WTC11 (cell line): ENCODE results near the gene MADCAM1. TPM values are rescaled to one million over a fixed set of nuclear protein-coding genes. Genes with fewer than 3 reads are reported as not detected.
A peak's percentile ranks its signal among the peaks of the same experiment; 100 is the strongest.

ENCODE experiments used
- ATAC-seq: fragments of 200-7000 bp; cut with Tn5 transposase; 2 replicates; pipeline ENCODE4 v1.10.0; 2021; ENCODE audit warnings: mild to moderate bottlenecking, moderate library complexity
- CTCF ChIA-PET: fragments of 300-600 bp; sonication (Branson Sonifier 250); formaldehyde crosslinking; loops from one replicate; lab custom pipeline; 2021; ENCODE audit warnings: antibody characterized with exemption; lab: Charles Lee
- POLR2A ChIA-PET: fragments of 350-600 bp; sonication (Branson Sonifier 250); formaldehyde crosslinking; loops from one replicate; lab custom pipeline; 2021; ENCODE audit warnings: antibody characterized with exemption; lab: Charles Lee
- DNase-seq: peaks from one replicate; pipeline ENCODE4 v3.0.0; 2021; ENCODE audit warnings: low spot score
- H3K27ac Mint-ChIP-seq: 2 replicates; pipeline ENCODE4 v1.8.0; 2021; ENCODE audit warnings: mixed read lengths
- H3K27me3 Mint-ChIP-seq: 2 replicates; pipeline ENCODE4 v1.8.0; 2021; ENCODE audit warnings: low read depth, mild to moderate bottlenecking, moderate library complexity, mixed read lengths
- H3K36me3 Mint-ChIP-seq: 2 replicates; pipeline ENCODE4 v1.8.0; 2021; ENCODE audit warnings: mixed read lengths
- H3K4me1 Mint-ChIP-seq: 2 replicates; pipeline ENCODE4 v1.8.0; 2022; ENCODE audit warnings: mixed read lengths
- H3K4me3 Mint-ChIP-seq: 2 replicates; pipeline ENCODE4 v1.8.0; 2021; ENCODE audit warnings: mild to moderate bottlenecking, moderate library complexity, mixed read lengths
- H3K9me3 Mint-ChIP-seq: 2 replicates; pipeline ENCODE4 v1.8.0; 2021; ENCODE audit warnings: mixed read lengths
- FOXP4 ChIP-seq: sonication (generic); formaldehyde crosslinking; IDR thresholded peaks from 2 replicates; pipeline ENCODE4 v1.8.0; 2022; ENCODE audit warnings: mild to moderate bottlenecking, missing genetic modification reagents
- GRHL2 ChIP-seq: fragments of 250-450 bp; sonication (Bioruptor Pico); IDR thresholded peaks from 2 replicates; pipeline ENCODE4 v1.8.0; 2022; ENCODE audit warnings: mild to moderate bottlenecking, moderate library complexity; ENCODE audit not compliant: insufficient replicate concordance, severe bottlenecking
- JUN ChIP-seq: sonication (generic); formaldehyde crosslinking; IDR thresholded peaks from 2 replicates; pipeline ENCODE4 v1.8.0; 2023; ENCODE audit warnings: mild to moderate bottlenecking, missing genetic modification reagents
- SMAD4 ChIP-seq: sonication (generic); formaldehyde crosslinking; IDR thresholded peaks from 2 replicates; pipeline ENCODE4 v1.8.0; 2022; ENCODE audit warnings: mild to moderate bottlenecking, missing genetic modification reagents
- ZBTB21 ChIP-seq: sonication (generic); formaldehyde crosslinking; IDR thresholded peaks from 2 replicates; pipeline ENCODE4 v1.8.1; 2023; ENCODE audit warnings: mild to moderate bottlenecking, missing genetic modification reagents, borderline replicate concordance
- ZNF219 ChIP-seq: sonication (generic); formaldehyde crosslinking; IDR thresholded peaks from 2 replicates; pipeline ENCODE4 v1.8.0; 2023; ENCODE audit warnings: missing genetic modification reagents, mild to moderate bottlenecking, borderline replicate concordance
- ZNF232 ChIP-seq: sonication (generic); formaldehyde crosslinking; IDR thresholded peaks from 2 replicates; pipeline ENCODE4 v1.8.0; 2022; ENCODE audit warnings: mild to moderate bottlenecking, missing genetic modification reagents
- ZNF396 ChIP-seq: fragments of 250-450 bp; sonication (Bioruptor Pico); IDR thresholded peaks from 2 replicates; pipeline ENCODE4 v1.8.0; 2021; ENCODE audit warnings: mild to moderate bottlenecking, moderate library complexity, borderline replicate concordance
- ZNF416 ChIP-seq: fragments of 250-450 bp; sonication (Bioruptor Pico); IDR thresholded peaks from 2 replicates; pipeline ENCODE4 v1.9.0; 2021; ENCODE audit warnings: mild to moderate bottlenecking, inconsistent platforms
- total RNA-seq: library from RNA; stranded (reverse); gene quantifications from 3 replicates; pipeline ENCODE4 v1.2.3, GENCODE V29; 2021
- TF ChIP-seq, protein P1 (sequence below): fragments of 250-450 bp; sonication (Bioruptor Pico); IDR thresholded peaks from 2 replicates; pipeline ENCODE4 v2.1.2; 2022; ENCODE audit warnings: mild to moderate bottlenecking, moderate library complexity
- TF ChIP-seq, protein P2 (sequence below): sonication (generic); formaldehyde crosslinking; IDR thresholded peaks from 2 replicates; pipeline ENCODE4 v1.8.0; 2023; ENCODE audit warnings: mild to moderate bottlenecking, missing genetic modification reagents
- TF ChIP-seq, protein P3 (sequence below): sonication (generic); formaldehyde crosslinking; conservative IDR thresholded peaks from 2 replicates; pipeline ENCODE4 v1.8.1; 2022; ENCODE audit warnings: mild to moderate bottlenecking, missing genetic modification reagents
- TF ChIP-seq, protein P4 (sequence below): sonication (generic); formaldehyde crosslinking; IDR thresholded peaks from 2 replicates; pipeline ENCODE4 v1.8.0; 2023; ENCODE audit warnings: missing genetic modification reagents, mild to moderate bottlenecking, borderline replicate concordance
- TF ChIP-seq, protein P5 (sequence below): fragments of 200-600 bp; IDR thresholded peaks from 2 replicates; pipeline ENCODE4 v1.8.0; 2022; ENCODE audit warnings: antibody characterized with exemption
- TF ChIP-seq, protein P6 (sequence below): fragments of 250-450 bp; sonication (Bioruptor Pico); IDR thresholded peaks from 2 replicates; pipeline ENCODE4 v1.9.0; 2021; ENCODE audit warnings: mild to moderate bottlenecking
- TF ChIP-seq, protein P7 (sequence below): fragments of 250-450 bp; sonication (Bioruptor Pico); conservative IDR thresholded peaks from 2 replicates; pipeline ENCODE4 v1.9.0; 2021; ENCODE audit warnings: mild to moderate bottlenecking

MADCAM1 gene
- total RNA-seq, 1 experiment from 2014 or later: 4.7 TPM

- peaks cover 13% of the 10 kb centered on the region for H3K36me3 Mint-ChIP-seq
- peak overlapping the region; percentile 100 for H3K27ac Mint-ChIP-seq
- ChIA-PET CTCF (interaction anchor here (0.5 to 2.3 kb wide), 45 partner anchors 9 to 757 kb away, joined by 3 to 57 read pairs (median 4); partner anchors contain the start of genes CDC34, MADCAM1 and SHC2), POLR2A (interaction anchor here (1.0 to 1.3 kb wide), 5 partner anchors 12 to 159 kb away, joined by 3 to 8 read pairs (median 3); partner anchors contain the start of gene CDC34)
- H3K4me3 Mint-ChIP-seq: peak overlapping the region; percentile 93
- DNase-seq (peak; percentile 91), ATAC-seq (peak; percentile 72)
- peaks cover 17% of the 10 kb centered on the region for H3K27me3 Mint-ChIP-seq
- peaks cover 8% of the 10 kb centered on the region; the same call in 1 of the 2 replicates for H3K9me3 Mint-ChIP-seq
- peaks cover 17% of the 10 kb centered on the region for H3K4me1 Mint-ChIP-seq
- TF ChIP-seq, protein P1, sequence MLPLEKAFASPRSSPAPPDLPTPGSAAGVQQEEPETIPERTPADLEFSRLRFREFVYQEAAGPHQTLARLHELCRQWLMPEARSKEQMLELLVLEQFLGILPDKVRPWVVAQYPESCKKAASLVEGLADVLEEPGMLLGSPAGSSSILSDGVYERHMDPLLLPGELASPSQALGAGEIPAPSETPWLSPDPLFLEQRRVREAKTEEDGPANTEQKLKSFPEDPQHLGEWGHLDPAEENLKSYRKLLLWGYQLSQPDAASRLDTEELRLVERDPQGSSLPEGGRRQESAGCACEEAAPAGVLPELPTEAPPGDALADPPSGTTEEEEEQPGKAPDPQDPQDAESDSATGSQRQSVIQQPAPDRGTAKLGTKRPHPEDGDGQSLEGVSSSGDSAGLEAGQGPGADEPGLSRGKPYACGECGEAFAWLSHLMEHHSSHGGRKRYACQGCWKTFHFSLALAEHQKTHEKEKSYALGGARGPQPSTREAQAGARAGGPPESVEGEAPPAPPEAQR: no peak
- TF ChIP-seq, protein P2, sequence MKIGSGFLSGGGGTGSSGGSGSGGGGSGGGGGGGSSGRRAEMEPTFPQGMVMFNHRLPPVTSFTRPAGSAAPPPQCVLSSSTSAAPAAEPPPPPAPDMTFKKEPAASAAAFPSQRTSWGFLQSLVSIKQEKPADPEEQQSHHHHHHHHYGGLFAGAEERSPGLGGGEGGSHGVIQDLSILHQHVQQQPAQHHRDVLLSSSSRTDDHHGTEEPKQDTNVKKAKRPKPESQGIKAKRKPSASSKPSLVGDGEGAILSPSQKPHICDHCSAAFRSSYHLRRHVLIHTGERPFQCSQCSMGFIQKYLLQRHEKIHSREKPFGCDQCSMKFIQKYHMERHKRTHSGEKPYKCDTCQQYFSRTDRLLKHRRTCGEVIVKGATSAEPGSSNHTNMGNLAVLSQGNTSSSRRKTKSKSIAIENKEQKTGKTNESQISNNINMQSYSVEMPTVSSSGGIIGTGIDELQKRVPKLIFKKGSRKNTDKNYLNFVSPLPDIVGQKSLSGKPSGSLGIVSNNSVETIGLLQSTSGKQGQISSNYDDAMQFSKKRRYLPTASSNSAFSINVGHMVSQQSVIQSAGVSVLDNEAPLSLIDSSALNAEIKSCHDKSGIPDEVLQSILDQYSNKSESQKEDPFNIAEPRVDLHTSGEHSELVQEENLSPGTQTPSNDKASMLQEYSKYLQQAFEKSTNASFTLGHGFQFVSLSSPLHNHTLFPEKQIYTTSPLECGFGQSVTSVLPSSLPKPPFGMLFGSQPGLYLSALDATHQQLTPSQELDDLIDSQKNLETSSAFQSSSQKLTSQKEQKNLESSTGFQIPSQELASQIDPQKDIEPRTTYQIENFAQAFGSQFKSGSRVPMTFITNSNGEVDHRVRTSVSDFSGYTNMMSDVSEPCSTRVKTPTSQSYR (CRISPR knock-in tag): no peak
- no peak for TF ChIP-seq GRHL2 (CRISPR knock-in tag)
- no peak for TF ChIP-seq ZNF416 (CRISPR knock-in tag)
- TF ChIP-seq, protein P3, sequence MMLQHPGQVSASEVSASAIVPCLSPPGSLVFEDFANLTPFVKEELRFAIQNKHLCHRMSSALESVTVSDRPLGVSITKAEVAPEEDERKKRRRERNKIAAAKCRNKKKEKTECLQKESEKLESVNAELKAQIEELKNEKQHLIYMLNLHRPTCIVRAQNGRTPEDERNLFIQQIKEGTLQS (CRISPR knock-in tag): no peak
- TF ChIP-seq, protein P4, sequence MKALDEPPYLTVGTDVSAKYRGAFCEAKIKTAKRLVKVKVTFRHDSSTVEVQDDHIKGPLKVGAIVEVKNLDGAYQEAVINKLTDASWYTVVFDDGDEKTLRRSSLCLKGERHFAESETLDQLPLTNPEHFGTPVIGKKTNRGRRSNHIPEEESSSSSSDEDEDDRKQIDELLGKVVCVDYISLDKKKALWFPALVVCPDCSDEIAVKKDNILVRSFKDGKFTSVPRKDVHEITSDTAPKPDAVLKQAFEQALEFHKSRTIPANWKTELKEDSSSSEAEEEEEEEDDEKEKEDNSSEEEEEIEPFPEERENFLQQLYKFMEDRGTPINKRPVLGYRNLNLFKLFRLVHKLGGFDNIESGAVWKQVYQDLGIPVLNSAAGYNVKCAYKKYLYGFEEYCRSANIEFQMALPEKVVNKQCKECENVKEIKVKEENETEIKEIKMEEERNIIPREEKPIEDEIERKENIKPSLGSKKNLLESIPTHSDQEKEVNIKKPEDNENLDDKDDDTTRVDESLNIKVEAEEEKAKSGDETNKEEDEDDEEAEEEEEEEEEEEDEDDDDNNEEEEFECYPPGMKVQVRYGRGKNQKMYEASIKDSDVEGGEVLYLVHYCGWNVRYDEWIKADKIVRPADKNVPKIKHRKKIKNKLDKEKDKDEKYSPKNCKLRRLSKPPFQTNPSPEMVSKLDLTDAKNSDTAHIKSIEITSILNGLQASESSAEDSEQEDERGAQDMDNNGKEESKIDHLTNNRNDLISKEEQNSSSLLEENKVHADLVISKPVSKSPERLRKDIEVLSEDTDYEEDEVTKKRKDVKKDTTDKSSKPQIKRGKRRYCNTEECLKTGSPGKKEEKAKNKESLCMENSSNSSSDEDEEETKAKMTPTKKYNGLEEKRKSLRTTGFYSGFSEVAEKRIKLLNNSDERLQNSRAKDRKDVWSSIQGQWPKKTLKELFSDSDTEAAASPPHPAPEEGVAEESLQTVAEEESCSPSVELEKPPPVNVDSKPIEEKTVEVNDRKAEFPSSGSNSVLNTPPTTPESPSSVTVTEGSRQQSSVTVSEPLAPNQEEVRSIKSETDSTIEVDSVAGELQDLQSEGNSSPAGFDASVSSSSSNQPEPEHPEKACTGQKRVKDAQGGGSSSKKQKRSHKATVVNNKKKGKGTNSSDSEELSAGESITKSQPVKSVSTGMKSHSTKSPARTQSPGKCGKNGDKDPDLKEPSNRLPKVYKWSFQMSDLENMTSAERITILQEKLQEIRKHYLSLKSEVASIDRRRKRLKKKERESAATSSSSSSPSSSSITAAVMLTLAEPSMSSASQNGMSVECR (CRISPR knock-in tag): peak; percentile 70; the same call in 1 of the 2 replicates
- TF ChIP-seq, protein P5, sequence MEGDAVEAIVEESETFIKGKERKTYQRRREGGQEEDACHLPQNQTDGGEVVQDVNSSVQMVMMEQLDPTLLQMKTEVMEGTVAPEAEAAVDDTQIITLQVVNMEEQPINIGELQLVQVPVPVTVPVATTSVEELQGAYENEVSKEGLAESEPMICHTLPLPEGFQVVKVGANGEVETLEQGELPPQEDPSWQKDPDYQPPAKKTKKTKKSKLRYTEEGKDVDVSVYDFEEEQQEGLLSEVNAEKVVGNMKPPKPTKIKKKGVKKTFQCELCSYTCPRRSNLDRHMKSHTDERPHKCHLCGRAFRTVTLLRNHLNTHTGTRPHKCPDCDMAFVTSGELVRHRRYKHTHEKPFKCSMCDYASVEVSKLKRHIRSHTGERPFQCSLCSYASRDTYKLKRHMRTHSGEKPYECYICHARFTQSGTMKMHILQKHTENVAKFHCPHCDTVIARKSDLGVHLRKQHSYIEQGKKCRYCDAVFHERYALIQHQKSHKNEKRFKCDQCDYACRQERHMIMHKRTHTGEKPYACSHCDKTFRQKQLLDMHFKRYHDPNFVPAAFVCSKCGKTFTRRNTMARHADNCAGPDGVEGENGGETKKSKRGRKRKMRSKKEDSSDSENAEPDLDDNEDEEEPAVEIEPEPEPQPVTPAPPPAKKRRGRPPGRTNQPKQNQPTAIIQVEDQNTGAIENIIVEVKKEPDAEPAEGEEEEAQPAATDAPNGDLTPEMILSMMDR: peak; percentile 84
- no peak for TF ChIP-seq SMAD4 (CRISPR knock-in tag)
- TF ChIP-seq ZNF219 (CRISPR knock-in tag): no peak
- TF ChIP-seq ZNF396 (CRISPR knock-in tag): no peak
- TF ChIP-seq, protein P6, sequence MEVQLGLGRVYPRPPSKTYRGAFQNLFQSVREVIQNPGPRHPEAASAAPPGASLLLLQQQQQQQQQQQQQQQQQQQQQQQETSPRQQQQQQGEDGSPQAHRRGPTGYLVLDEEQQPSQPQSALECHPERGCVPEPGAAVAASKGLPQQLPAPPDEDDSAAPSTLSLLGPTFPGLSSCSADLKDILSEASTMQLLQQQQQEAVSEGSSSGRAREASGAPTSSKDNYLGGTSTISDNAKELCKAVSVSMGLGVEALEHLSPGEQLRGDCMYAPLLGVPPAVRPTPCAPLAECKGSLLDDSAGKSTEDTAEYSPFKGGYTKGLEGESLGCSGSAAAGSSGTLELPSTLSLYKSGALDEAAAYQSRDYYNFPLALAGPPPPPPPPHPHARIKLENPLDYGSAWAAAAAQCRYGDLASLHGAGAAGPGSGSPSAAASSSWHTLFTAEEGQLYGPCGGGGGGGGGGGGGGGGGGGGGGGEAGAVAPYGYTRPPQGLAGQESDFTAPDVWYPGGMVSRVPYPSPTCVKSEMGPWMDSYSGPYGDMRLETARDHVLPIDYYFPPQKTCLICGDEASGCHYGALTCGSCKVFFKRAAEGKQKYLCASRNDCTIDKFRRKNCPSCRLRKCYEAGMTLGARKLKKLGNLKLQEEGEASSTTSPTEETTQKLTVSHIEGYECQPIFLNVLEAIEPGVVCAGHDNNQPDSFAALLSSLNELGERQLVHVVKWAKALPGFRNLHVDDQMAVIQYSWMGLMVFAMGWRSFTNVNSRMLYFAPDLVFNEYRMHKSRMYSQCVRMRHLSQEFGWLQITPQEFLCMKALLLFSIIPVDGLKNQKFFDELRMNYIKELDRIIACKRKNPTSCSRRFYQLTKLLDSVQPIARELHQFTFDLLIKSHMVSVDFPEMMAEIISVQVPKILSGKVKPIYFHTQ (CRISPR knock-in tag): no peak
- TF ChIP-seq JUN (CRISPR knock-in tag): no peak
- peak; percentile 76; the same call in 1 of the 2 replicates for TF ChIP-seq FOXP4 (CRISPR knock-in tag)
- TF ChIP-seq, protein P7, sequence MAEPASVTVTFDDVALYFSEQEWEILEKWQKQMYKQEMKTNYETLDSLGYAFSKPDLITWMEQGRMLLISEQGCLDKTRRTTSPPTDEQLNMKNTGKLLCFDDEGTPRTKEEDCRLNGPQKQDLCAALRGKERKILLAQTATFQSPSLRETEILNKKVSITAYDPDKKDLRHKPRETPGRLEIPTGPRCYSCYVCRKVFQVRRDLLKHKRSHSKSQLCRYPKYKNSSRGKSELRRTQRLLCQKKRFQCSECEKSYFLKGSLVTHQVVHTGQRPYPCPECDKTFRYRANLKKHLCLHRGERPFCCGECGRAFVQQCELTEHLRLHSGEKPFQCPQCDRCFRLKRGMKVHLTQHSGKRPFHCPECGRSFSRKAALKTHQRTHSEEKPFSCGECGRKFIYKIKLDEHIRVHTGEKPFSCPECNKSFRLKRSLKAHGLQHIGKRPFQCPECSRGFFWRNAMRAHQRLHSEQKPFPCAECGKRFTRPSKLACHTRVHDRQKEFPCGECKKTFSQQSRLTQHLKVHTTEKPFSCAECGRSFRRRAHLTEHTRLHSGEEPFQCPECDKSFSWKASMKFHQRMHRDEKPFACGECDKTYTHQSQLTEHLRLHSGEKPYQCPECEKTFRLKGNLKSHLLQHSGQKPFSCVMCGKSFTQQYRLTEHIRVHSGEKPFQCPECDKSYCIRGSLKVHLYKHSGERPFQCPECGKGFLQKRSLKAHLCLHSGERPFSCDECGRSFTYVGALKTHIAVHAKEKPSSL (CRISPR knock-in tag): no peak
- no peak for TF ChIP-seq ZNF232 (CRISPR knock-in tag)
- no peak for TF ChIP-seq ZBTB21 (CRISPR knock-in tag)
Measured at GRCh38 chr19:506404-507285, 10.4 kb downstream of the MADCAM1 start.
